RWPE1 (cell line): ENCODE measurements around the gene FAM187B.

ENCODE experiments used
- CTCF ChIA-PET: fragments of 350-600 bp; sonication (Branson Sonifier 250); formaldehyde crosslinking; extraction: SDS; loops from one replicate; lab custom pipeline; 2021; lab: Yijun Ruan, JAX
- POLR2A ChIA-PET: fragments of 400-600 bp; formaldehyde crosslinking; extraction: SDS; loops from one replicate; lab custom pipeline; 2020; ENCODE audit warnings: antibody characterized with exemption; ENCODE audit not compliant: low non-redundant PET; lab: Yijun Ruan, JAX
- DNase-seq: peaks from one replicate; pipeline ENCODE4 v3.0.0; 2012; ENCODE audit warnings: low spot score
- H3K27ac ChIP-seq: fragments of 450-650 bp; 2 replicates; pipeline ENCODE4 v1.5.1; 2017
- TF ChIP-seq, protein P1 (sequence below): fragments of 450-650 bp; conservative IDR thresholded peaks from 2 replicates; pipeline ENCODE4 v1.5.1; 2017; ENCODE audit warnings: low read depth, mild to moderate bottlenecking

Gene FAM187B

DNA sequence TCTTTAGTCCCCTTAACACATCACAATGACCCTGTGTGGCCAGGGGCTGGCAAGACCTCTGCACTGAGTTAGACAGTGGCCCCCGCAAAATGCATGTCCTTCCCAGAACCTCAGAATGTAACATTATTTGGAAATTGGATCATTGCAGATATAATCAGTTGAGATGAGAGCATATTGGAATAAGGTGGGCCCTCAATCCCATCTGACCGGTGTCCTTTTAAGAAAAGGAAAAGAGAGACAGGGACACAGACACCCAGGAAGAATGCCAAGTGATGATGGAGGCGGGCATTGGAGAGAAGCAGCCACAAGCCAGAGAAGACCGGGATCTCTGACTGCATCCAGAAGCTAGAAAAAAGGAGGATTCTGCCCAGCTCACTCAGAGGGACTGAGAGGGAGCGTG lies 1.8 kb downstream of the FAM187B start:
- DNase-seq: no peak
- no peak overlapping the region for H3K27ac ChIP-seq
- ChIA-PET POLR2A (no interaction called here), CTCF (interaction anchor here (0.5 to 1.0 kb wide), 2 partner anchors 126 to 401 kb away, joined by 3 read pairs; no protein-coding TSS in a partner anchor)
- TF ChIP-seq, protein P1, sequence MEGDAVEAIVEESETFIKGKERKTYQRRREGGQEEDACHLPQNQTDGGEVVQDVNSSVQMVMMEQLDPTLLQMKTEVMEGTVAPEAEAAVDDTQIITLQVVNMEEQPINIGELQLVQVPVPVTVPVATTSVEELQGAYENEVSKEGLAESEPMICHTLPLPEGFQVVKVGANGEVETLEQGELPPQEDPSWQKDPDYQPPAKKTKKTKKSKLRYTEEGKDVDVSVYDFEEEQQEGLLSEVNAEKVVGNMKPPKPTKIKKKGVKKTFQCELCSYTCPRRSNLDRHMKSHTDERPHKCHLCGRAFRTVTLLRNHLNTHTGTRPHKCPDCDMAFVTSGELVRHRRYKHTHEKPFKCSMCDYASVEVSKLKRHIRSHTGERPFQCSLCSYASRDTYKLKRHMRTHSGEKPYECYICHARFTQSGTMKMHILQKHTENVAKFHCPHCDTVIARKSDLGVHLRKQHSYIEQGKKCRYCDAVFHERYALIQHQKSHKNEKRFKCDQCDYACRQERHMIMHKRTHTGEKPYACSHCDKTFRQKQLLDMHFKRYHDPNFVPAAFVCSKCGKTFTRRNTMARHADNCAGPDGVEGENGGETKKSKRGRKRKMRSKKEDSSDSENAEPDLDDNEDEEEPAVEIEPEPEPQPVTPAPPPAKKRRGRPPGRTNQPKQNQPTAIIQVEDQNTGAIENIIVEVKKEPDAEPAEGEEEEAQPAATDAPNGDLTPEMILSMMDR: no peak

DNA sequence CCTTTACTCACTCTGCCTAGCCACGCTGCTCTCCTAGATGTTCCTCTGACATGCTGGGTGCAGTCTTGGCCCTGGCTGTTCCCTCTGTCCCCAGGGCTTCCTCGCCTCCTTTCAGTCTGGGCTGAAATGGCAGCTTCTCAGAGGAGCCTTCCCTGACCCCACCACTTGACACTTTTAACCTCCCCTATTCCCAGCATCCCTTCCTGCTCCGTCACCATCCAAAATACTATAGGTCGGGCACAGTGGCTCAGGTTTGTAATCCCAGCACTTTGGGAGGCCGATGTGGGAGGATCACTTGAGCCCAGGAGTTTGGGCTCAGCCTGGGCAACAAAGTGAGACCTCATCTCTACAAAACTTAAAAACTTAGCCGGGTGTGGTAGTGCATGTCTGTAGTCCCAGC lies 2.6 kb downstream of the FAM187B start:
- H3K27ac ChIP-seq: no peak overlapping the region
- DNase-seq: no peak
- ChIA-PET POLR2A (no interaction called here), CTCF (no interaction called here)
- TF ChIP-seq, protein P1: no peak

DNA sequence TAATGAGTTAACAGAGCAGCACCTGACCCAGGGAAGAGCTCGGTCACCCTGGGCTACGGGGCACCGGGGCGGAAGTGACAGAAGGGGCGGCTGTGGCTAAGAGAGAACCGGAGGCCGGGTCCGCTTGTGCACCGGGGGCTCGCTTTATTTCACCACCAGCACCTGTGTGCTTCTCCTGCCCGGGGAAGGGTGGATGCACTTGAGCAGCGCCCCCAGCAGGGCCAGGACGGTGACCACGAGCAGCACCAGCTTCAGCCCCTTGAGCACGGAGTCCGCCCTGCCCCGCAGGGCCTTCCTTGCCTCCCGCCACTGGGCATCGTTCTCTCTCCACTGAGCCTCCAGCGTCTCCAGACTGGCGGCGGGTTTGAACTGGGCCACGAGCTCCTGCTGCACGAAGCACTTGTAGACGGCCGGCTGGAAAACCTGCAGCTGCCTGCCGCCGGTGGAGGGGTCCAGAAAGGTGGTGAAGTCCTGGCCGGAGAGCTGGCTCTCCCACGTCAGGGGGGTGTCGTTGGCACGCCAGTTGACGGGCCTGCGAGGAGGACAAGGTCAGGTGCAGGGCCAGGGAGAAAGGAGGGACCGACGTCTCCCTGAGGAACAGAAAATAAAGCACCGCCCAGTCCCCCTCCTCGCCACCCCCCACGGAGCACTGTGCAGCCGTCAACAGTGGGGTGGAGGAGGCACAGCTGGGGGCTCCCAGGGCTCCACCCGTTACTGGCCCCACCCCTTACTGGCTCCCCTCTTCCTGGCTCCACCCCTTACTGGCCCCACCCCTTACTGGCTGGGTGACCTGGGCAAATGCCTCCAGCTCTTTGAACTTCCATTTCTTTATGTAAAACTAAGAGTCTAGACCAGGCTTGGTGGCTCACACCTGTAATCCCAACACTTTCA lies 3.6 kb downstream of the FAM187B start:
- CTCF ChIA-PET: interaction anchor here (0.6 kb wide), 2 partner anchors 82 to 175 kb away, joined by 3 to 4 read pairs; partner anchors contain the start of gene FXYD7
- peak overlapping the region; percentile 84 for H3K27ac ChIP-seq
- POLR2A ChIA-PET: no interaction called here
- DNase-seq: no peak
- TF ChIP-seq, protein P1: no peak

DNA sequence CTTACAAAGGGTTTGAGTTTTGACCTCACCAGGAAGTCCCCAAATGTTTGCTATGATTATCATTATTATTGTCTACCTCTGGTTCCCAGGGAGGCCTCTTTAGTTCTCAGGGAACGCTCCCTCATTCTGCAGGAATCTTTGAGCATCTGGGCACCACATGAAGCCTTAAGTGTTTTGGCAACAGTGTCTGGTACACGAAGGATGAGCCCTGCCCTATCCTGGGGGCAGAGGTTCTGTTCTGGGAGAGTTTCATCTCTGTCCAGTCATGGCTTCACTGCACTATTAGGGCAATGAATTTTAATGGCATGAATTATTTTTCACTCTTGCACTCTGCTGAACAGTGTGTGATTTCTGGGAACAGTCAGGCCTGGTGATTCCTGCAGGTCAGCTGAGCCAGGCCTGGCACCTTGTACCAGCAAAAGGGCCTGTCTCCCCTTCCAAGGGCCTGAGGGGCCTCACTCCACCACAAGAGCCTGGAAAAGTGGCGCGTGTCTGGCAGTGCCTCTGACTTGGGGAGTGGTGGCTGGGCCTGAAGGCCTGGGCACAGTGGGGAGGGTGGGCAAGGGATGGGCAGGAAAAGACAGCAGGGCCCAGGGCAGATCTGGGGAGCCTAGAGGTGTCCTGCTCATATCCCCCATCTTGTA lies 4.6 kb downstream of the FAM187B start:
- H3K27ac ChIP-seq: peak overlapping the region; percentile 84
- no peak for DNase-seq
- TF ChIP-seq, protein P1: no peak
- CTCF ChIA-PET: interaction anchor here (1.0 kb wide), 1 partner anchor 69 kb away, joined by 3 read pairs; the partner anchor contains the start of gene FXYD5
- POLR2A ChIA-PET: no interaction called here

DNA sequence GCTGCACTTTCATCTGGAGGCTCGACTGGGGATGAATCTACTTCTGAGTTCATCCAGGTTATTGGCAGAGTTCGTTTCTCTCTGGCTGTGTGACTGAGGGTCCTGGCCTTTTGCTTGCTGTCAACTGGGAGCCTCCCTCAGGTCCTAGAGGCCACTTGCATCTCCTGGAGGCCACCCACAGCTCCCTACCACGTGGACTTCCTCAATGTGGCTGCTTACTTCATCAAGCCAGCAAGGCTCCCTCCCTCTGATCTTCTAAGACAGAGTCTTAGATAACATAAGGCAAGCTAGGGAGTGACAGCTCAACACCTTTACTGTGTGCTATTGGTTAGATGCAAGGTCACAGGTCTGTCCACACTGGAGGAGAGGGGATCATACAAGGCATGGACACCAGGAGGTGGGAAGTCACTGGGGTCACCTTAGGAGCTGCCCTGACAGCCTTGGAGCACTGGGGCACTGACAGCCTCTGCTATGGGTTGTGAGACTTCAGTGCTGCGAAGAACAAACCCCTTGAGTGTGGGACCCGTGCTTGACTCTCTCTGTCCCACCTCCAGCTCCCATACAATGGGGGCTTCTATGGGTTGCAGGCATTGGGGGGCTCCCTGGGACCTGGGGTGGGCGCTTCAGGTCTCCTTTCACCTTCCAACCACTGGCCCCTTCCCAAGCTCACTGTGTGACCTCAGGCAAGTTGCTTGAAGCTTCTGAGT lies 5.3 kb downstream of the FAM187B start:
- DNase-seq: no peak

More for the DNA sequence above, 5.3 kb downstream of the FAM187B start:
- CTCF ChIA-PET: interaction anchor here (1.0 kb wide), 1 partner anchor 69 kb away, joined by 3 read pairs; the partner anchor contains the start of gene FXYD5
- TF ChIP-seq, protein P1: no peak
- H3K27ac ChIP-seq: peak overlapping the region; percentile 84
- POLR2A ChIA-PET: no interaction called here
